ENCODE results near the gene ZNF385B.

- TF ChIP-seq, protein P1, sequence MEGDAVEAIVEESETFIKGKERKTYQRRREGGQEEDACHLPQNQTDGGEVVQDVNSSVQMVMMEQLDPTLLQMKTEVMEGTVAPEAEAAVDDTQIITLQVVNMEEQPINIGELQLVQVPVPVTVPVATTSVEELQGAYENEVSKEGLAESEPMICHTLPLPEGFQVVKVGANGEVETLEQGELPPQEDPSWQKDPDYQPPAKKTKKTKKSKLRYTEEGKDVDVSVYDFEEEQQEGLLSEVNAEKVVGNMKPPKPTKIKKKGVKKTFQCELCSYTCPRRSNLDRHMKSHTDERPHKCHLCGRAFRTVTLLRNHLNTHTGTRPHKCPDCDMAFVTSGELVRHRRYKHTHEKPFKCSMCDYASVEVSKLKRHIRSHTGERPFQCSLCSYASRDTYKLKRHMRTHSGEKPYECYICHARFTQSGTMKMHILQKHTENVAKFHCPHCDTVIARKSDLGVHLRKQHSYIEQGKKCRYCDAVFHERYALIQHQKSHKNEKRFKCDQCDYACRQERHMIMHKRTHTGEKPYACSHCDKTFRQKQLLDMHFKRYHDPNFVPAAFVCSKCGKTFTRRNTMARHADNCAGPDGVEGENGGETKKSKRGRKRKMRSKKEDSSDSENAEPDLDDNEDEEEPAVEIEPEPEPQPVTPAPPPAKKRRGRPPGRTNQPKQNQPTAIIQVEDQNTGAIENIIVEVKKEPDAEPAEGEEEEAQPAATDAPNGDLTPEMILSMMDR (IDR thresholded peaks at IDR 0.05; ENCODE audit: poor library complexity, severe bottlenecking): no peak
- TF ChIP-seq POLR2AphosphoS5 (IDR thresholded peaks at IDR 0.05): no peak
- no peak for TF ChIP-seq EP300 (conservative IDR thresholded peaks at IDR 0.05; ENCODE audit: poor library complexity, severe bottlenecking)
- TF ChIP-seq, protein P2, sequence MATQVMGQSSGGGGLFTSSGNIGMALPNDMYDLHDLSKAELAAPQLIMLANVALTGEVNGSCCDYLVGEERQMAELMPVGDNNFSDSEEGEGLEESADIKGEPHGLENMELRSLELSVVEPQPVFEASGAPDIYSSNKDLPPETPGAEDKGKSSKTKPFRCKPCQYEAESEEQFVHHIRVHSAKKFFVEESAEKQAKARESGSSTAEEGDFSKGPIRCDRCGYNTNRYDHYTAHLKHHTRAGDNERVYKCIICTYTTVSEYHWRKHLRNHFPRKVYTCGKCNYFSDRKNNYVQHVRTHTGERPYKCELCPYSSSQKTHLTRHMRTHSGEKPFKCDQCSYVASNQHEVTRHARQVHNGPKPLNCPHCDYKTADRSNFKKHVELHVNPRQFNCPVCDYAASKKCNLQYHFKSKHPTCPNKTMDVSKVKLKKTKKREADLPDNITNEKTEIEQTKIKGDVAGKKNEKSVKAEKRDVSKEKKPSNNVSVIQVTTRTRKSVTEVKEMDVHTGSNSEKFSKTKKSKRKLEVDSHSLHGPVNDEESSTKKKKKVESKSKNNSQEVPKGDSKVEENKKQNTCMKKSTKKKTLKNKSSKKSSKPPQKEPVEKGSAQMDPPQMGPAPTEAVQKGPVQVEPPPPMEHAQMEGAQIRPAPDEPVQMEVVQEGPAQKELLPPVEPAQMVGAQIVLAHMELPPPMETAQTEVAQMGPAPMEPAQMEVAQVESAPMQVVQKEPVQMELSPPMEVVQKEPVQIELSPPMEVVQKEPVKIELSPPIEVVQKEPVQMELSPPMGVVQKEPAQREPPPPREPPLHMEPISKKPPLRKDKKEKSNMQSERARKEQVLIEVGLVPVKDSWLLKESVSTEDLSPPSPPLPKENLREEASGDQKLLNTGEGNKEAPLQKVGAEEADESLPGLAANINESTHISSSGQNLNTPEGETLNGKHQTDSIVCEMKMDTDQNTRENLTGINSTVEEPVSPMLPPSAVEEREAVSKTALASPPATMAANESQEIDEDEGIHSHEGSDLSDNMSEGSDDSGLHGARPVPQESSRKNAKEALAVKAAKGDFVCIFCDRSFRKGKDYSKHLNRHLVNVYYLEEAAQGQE (IDR thresholded peaks at IDR 0.05; ENCODE audit: borderline replicate concordance): no peak
- no peak for TF ChIP-seq RAD21 (conservative IDR thresholded peaks at IDR 0.05)
- TF ChIP-seq SMC3 (conservative IDR thresholded peaks at IDR 0.05; ENCODE audit: poor library complexity): no peak
- TF ChIP-seq EZH2 (IDR thresholded peaks at IDR 0.05; ENCODE audit: borderline replicate concordance, insufficient read depth, low read length, poor library complexity, severe bottlenecking): no peak
Measured at GRCh38 chr2:179605341-179605740, 256.1 kb downstream of the ZNF385B start.

Measured in neural cell (in vitro differentiated cells).